Measurements from ENCODE around the gene IGSF5.
"Not testable (repeated sequence)": the region's sequence is repeated elsewhere in the genome, so short reads cannot be mapped to it uniquely, and the experiment has no call there.

IGSF5 gene

DNA sequence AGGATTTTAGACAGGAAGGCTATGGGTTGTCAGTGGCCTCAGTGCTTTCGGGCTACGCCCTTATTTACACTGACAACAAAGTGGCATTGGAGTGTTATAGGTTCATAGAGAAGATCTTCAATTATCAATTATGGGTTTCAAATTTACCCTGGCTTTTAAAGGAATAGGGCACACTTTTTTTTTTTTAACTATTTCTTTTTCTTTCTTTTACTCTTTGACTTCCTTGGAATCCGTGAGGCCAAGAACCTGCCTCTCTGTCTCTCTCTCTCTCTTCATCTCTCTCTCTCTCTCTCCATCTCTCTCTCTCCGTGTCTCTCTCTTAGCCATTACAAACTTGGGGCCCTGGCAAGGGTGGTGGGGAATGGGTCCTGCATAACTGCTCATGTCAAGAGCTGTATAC, at the start of gene IGSF5:
IGSF5 (plus strand) TSS at position 301 of the 400 bp plus-strand sequence. CDS start 327 bp downstream, outside the sequence.
- DNase-seq (ENCODE audit: insufficient read length, low spot score); FAIRE-seq: not testable (repeated sequence)

DNA sequence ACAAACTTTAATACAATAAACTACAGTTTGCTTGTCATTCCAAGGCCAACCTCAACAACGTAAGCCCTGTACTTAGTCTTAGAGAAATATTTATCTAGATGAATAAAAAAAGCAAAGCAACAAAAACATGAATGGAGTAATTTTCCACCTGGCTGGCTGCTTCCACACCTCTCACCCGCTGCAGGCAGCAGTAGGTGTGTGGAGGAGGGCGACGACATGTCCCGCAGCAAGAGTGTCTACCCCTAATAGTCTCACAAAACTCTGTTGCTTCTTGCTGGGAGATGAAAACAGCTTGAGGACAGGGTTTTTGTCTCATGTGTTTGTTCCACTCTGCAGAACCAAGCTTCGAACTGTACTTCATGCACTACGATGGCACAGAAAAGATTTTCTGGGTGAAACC, 48.8 kb upstream of the IGSF5 start:
- no peak for DNase-seq (ENCODE audit: insufficient read length, low spot score)
- no peak for FAIRE-seq

DNA sequence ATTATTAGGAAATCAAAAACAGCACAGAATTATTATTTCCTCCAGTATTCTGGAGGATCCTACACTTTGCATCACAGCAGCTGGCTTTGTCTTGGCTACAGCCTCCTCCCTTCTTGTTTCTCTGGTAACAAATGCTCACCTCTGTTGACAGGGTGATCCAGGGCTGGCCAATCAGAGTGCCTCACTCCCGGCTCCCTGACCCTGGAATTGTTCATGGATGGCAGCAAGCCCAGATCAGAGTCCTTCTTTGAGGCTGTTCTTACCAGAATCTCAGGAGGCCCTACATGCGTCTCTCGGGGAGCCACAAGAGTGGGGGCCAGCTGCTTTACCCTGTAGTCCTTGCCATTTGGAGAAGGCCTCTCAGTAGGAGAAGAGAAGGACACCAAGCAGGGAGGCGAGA, 48.4 kb upstream of the IGSF5 start:
- DNase-seq (ENCODE audit: insufficient read length, low spot score) (no peak), FAIRE-seq (no peak)

DNA sequence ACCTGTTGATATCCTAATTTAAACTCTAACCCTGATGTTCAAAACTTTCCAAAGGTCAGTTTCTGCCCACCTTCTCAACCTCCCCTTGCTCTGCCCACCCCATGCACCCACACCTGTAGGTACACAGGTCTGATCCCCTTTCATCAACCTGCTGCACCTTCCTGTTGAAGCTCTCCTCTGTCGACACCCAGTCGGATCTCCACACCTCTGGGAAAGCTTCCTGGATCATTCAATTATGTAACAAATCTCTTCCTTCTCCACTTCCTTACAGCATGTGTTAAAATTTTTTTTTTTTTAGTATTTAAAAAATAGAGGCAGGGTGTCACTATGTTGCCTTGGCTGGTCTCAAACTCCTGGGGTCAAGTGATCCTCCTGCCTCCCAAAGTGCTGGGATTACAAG, 44.7 kb upstream of the IGSF5 start:
- no peak for FAIRE-seq
- no peak for DNase-seq (ENCODE audit: insufficient read length, low spot score)

DNA sequence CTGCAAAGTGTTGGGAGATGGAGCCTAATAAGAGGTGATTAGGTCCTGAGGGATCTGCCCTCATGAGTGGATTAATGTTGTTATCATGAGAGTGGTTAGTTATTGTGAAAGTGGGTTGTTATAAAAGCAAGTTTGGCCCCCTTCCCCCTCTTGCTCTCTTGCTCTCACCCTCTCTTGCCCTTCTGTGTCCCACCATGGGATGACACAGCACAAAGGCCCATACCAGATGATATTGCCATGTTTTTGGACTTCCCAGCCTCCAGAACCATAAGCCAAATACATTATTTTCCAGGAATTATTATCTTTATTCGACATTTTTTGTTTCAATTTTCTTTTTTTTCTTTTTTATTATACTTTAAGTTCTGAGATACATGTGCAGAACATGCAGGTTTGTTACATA, 41.4 kb upstream of the IGSF5 start:
- DNase-seq (ENCODE audit: insufficient read length, low spot score) (no peak), FAIRE-seq (no peak)

DNA sequence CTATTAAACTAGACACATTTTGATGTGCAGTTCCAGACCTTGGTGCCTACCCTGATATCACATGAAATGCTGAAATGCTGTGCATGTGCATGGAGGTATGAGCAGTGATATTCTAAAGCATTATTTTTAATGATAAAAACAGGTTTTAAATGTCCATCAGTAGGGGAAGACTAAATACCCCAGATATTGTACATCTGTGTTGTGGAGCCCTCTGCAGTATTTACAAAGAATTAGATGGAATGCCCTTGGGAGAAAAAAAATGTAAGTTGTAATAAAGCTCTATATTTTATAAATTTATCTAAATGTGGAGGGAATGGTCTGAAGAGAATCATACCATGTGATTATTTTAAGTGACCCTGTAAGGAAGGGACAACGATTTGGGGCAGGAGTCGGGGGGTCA, 39.1 kb upstream of the IGSF5 start:
- FAIRE-seq (no peak), DNase-seq (ENCODE audit: insufficient read length, low spot score) (no peak)

DNA sequence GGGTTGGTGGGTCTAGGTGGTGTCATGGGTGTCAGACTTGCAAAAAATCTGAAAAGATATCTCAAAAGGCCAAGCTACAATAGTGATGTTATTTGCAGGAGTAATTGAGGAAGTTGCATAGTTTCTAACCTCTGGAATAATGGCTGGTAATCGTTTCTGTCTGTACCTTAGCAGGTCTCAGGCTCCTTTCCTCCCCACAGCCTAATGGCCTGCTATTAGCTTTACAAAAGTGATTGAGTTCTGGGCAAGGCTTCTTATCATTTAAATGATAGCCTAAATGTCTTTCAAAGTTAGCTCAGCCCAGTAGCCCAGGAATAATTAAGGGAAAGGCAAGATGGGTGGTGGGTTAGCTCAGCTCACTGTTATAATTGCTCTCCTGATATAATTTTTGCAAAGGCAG, 37.7 kb upstream of the IGSF5 start:
- FAIRE-seq = no peak
- DNase-seq (ENCODE audit: insufficient read length, low spot score) = no peak

DNA sequence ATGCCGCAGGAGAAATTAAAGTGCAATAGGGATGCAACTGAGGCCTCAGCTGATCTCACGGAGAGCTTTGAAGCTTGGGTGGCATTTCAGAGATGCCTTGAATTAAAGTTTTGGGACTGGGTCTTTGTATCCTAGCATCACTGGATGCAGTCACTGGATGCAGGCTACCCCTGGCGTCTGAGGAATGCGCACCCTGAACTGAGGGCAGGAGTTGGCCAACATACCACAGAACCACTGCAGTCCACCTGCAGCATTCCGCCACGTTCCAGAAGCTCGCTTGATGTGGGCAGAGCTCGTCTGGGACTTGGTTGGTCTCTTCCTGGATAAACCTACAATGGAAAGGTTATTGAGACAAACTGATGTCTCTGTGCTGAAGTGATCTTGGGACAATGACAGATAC, 34.1 kb upstream of the IGSF5 start:
- DNase-seq (ENCODE audit: insufficient read length, low spot score) (no peak), FAIRE-seq (no peak)

DNA sequence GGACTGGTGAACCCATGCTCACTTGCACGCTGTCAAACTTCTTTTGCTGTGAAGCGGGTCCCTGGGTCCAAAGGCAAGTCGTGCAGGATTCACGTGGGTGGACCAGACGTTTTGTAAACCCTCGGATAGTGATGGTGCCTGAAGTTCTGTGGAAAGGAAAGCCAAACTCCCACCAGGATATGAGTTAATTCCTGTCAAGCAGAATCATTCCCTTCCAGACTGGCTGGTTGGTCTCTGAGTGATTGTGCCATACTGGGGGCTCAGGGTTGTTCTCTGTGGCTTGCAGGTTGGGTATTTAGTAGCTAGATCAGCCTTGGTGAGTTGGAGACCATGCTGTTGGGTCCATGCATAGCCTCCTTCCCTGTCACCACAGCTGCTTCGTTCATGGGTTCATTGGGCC, 32.7 kb upstream of the IGSF5 start:
- DNase-seq (ENCODE audit: insufficient read length, low spot score) (no peak), FAIRE-seq (no peak)

DNA sequence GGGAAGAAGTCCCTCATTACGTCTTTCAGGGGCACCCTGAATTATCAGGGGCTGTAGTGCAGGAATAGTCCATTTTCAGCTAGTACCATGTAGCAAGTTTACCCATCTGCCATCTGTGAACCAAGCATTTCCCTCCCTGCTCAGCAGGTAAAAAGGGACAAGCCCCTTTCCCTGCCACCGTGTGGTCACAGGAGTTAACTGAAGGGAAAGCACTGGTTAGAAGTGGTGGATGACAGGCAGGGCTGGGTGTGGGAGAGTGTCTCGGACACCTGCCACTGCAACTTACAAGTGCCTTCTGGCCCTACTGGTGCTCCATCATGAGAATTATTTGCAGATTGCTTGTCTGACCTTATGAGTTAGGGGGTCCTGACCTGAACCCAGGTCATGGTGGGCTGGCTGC, 32.0 kb upstream of the IGSF5 start:
- DNase-seq (ENCODE audit: insufficient read length, low spot score) (no peak), FAIRE-seq (no peak)

DNA sequence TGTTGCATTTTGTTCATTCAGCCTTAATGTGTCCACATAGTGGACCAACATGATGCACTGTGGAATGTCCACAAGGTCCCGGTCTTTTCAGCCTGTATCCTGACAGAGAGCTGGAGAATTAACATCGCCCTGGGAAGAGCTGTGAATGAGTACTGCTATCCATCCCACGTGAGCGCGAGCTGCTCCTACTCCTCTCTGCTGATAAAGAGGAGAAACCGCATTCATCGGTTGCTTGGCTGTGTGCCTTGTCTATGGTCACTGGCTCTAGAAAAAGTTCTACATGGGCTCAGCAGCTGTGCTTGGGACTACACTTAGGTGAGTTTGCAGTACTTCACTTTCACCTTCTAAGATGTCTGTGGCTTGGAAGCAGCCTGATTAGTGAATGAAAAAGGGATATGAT, 31.1 kb upstream of the IGSF5 start:
- DNase-seq (ENCODE audit: insufficient read length, low spot score) = no peak
- FAIRE-seq = no peak

DNA sequence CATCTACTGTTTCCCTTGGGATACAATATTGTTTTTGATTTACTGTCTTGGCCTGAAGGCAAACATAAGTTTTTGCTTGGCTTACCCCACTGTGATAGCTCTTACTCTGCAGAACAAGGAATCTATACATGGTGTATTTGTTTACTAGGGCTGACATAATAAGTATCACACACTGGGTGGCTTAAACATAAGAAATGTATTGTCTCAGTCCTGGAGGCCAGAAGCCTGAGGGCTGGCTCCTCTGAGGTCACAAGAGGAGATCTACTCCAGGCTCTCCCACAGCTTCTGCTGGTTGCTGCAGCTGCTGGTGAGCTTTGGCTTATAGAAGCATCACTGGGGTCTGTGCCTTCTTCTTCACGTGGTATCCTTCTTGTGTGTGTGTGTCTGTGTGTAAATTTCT, 30.7 kb upstream of the IGSF5 start:
- FAIRE-seq = no peak
- no peak for DNase-seq (ENCODE audit: insufficient read length, low spot score)

DNA sequence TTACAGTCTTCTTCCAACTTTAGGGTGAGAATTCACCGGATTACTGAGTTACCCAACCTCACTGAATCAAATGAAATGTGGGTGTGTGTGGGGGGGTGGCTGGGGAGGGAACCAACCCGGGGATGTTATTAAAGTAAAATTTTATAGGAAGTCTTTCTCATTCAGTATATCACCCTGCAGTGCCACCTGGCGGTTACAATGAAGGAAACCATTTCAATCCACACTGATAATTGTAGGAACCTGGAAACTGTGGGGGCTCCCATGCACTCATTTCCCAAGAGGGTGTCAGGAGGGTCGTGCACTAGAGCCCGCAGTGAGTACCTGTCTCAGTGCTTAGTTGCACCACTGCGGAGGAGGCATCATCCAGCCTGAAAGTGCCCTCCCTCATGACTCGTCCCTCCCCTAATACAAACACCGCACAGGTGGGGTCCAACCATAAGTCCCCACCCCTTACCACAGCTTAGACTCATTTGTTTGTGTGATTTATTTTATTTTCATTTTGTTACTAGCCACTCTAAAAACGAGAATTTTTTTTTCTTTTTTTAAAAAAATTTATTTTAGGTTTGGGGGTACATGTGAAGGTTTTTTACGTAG, 29.1 kb upstream of the IGSF5 start:
- DNase-seq (ENCODE audit: insufficient read length, low spot score) = peak; percentile 13
- FAIRE-seq = no peak

DNA sequence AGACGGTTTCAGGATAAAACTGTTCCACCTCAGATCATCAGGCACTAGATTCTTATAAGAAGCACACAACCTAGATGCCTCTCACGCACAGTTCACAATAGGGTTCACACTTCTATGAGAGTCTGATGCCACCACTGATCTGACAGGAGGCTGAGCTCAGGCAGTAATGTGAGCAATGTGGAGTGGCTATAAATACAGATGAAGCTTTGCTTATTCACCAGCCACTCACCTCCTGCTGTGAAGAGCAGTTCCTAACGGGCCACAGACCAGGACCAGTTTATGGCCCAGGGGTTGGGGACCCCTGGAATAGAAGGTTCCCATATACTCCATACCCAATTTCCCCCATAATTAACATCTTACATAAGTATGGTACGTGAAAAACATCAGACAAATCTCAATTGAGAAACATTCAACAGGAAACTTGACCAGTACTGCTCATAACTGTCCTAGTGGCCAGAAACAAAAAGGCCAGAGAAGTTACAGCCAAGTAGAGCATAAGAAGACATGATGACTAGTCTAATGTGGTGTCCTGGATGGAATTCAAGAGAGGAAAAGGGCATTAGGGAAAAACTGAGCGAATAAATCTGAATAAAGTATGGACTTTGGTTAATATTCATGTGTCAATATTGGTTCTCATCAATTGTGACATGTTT, 24.7 kb upstream of the IGSF5 start:
- no peak for FAIRE-seq

DNA sequence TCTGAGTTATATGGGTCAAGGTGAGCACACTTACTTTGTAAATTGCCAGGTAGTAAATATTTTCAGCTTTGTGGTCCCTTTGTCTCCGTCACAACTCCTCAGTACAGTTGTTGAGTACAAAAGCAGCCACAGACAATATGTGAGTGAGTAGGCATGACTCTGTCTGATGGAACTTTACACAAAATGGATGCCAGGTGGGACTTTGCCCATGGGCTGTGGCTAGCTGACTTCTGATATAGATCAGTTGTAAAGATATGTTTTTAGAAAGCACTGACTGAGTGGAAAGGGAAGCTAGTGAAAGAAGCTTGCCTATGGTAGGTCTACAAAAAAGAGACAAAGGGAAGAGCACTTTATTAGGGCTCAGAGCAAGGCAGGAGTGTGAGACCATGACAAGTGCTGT, 23.1 kb upstream of the IGSF5 start:
- DNase-seq (ENCODE audit: insufficient read length, low spot score) (no peak), FAIRE-seq (no peak)

More for the DNA sequence above, 24.7 kb upstream of the IGSF5 start:
- DNase-seq (ENCODE audit: insufficient read length, low spot score) = no peak

DNA sequence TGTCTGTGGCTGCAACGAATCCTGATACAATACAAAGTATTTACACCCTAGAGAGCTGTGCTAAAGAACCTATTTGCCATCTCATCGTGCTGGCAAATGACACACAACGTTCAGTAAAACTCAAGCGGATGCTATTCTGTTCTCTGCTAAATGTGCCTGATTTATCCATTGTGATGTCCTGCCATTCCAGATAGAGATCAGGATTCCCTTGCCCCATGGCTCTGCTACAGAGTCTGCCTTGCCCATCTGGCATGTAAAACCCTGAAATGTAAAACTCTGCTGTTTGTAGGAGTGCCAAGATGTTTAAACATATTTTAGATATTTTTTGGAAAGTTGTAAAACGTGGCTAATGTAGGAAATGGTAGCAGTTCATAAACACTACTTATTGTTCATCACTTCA, 20.0 kb upstream of the IGSF5 start:
- DNase-seq (ENCODE audit: insufficient read length, low spot score) (no peak), FAIRE-seq (no peak)

DNA sequence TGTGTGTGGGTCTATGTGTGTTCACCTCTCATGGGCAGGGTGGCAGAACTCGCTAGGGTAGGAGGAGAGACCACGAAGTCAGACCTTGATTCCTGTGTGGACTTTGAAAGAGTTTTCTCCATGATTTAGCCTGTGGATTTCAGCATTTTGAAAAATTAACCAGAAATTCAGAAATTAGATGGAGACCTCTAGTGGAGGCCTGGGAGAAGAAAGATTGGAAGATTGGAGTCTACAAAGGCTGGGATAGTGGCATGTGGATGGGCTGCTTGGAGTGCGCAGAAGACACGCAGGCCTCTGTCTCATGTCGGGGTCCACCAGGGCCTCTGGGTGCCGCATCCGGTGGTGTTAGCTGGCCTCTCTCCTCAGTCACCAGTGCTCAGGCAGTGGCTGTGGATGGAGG, 18.9 kb upstream of the IGSF5 start:
- no peak for FAIRE-seq
- DNase-seq (ENCODE audit: insufficient read length, low spot score) = no peak

DNA sequence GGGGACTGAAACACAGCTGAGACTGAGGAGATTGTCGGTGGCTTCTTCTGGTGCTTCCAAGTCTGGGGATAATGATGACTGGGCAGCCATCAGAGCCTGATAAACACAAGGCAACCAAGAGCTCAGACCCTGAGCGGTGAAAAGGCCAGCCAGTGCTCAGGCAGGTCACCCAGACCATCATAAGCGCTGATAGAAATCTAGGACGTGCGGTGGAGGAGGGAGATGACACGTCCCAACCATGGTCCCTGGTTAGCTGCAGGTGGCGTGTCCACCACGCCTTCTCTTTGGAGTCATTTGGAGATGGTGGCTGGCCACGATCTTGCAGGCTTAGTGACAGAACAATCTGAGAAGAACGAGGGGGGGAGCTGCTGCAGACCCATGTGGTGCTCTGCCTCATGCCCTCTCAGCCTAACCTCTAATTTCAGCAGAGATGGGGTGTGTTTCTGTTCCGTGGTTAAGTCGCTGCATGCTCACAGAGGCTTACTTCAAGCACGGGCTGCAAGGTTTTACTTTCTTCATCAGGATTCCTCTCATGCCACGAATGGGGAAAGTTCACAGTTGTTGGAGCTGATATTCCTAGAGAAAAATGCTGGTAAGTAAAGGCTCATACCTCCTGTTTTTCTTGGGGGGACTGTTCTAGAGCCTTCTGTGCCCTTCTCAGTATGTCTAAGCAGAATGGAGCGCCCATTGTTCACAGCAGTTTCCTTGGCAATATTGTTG, 17.4 kb upstream of the IGSF5 start:
- no peak for DNase-seq (ENCODE audit: insufficient read length, low spot score)
- FAIRE-seq = no peak

DNA sequence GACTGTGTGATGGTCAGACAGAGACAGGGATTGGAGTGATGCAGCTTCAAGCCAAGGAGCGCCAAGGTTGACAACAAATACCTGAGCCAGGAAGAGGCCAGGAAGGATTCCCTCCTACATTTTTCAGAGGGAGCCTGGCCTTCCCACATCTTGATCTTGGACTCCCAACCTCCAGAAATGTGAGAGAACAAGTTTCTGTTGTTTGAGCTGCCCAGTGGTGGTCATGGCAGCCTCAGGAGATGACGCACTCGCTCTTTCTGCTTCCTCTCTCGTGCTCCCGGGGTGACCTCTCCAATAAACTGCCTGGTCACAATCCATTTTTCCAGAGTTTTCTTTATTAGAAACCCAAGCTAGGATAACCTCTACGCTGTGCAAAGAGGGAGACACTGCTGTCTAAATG, 16.6 kb upstream of the IGSF5 start:
- no peak for FAIRE-seq

DNA sequence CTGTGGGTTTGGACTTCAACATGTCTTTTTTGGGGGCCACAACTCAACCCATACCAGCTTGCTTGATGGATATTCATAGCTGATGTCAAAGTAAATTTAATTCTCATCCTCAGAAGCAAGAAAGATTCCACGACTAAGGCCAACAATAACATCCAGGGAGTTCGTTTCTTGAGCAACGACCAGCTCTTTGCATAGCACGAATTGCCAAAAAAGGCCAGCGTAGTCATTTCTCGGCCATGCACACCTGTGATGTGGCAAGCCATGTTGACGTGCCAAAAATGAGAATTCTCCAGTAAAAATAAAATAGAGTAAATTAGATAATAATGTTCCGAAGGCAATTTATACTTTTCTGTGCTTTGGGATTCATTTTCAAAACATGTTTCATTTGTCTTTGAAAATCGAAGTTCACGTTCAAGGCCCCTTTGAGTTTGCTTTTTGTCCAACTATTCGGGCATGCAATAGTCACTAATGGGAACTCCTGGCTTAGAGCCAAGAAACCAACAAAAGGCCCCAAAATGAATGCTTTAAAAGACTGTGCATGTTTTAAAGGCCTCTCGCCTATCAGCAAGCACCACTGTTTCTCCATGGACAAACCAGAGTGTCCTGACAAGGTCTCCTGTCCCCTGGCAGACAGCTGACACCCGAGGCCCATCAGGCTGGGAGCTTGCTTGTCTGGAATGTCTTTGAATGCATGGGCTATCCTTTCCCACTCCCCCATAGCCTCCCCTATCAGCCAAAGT, 14.4 kb upstream of the IGSF5 start:
- no peak for DNase-seq (ENCODE audit: insufficient read length, low spot score)
- no peak for FAIRE-seq

More for the DNA sequence above, 16.6 kb upstream of the IGSF5 start:
- no peak for DNase-seq (ENCODE audit: insufficient read length, low spot score)

DNA sequence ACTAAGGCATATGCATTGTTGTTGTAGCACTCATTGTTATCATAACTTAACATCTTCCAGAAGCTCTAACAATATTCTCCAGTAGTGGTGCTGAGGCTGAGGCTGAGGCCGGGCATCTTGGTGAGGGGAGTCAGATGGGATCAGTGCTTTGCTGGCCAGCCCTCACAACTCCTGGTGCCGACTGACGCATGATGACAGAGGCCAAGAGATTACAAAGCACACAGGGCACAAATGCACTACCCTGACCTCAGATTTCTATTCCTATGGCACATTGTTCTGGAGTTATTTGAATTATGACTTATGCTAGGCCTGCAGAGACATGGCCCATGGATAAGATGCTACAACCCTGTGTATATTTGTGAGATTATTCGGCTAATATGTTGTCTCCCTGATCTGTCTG, 8.3 kb upstream of the IGSF5 start:
- no peak for FAIRE-seq
- no peak for DNase-seq (ENCODE audit: insufficient read length, low spot score)
